ENCODE data around the gene XYLT1. TPM values are rescaled to one million over a fixed set of nuclear protein-coding genes. Genes with fewer than 3 reads are reported as not detected.

Gene XYLT1
- total RNA-seq, 1 experiment from 2014 or later = not detected

GRCh38 chr16:17375461-17376304, 95.1 kb downstream of the XYLT1 start:
- TF ChIP-seq EZH2phosphoT487 (IDR thresholded peaks at IDR 0.05; ENCODE audit: borderline replicate concordance, low read length) = no peak
- TF ChIP-seq, protein P1, sequence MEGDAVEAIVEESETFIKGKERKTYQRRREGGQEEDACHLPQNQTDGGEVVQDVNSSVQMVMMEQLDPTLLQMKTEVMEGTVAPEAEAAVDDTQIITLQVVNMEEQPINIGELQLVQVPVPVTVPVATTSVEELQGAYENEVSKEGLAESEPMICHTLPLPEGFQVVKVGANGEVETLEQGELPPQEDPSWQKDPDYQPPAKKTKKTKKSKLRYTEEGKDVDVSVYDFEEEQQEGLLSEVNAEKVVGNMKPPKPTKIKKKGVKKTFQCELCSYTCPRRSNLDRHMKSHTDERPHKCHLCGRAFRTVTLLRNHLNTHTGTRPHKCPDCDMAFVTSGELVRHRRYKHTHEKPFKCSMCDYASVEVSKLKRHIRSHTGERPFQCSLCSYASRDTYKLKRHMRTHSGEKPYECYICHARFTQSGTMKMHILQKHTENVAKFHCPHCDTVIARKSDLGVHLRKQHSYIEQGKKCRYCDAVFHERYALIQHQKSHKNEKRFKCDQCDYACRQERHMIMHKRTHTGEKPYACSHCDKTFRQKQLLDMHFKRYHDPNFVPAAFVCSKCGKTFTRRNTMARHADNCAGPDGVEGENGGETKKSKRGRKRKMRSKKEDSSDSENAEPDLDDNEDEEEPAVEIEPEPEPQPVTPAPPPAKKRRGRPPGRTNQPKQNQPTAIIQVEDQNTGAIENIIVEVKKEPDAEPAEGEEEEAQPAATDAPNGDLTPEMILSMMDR (conservative IDR thresholded peaks at IDR 0.05; ENCODE audit: low read depth, low read length) = no peak
- no peak for TF ChIP-seq EZH2 (IDR thresholded peaks at IDR 0.05; ENCODE audit: low read length, unreplicated experiment)
- POLR2A ChIA-PET (ENCODE audit: unreplicated experiment) = no interaction called here
- no peak overlapping the region for H3K4me3 ChIP-seq (ENCODE audit: low read length)
- no peak overlapping the region for H3K4me2 ChIP-seq (ENCODE audit: low read length)
- H3K27me3 ChIP-seq (ENCODE audit: low read length) = no peaks in the 10 kb centered on the region
- H3K36me3 ChIP-seq (ENCODE audit: low read depth, low read length) = no peaks in the 10 kb centered on the region
- no peaks in the 10 kb centered on the region for H3K4me1 ChIP-seq (ENCODE audit: insufficient read depth, low read length)
- no peak for ATAC-seq
- no peak for DNase-seq
- CTCF ChIA-PET = no interaction called here
- H4K20me1 ChIP-seq (ENCODE audit: low read length) = no peaks in the 10 kb centered on the region
- H3K79me2 ChIP-seq (ENCODE audit: low read length) = no peaks in the 10 kb centered on the region
- no peaks in the 10 kb centered on the region for H3K9me2 ChIP-seq (replicated peaks; ENCODE audit: low read length)
- no peaks in the 10 kb centered on the region for H3F3A ChIP-seq (ENCODE audit: low read length, unreplicated experiment)
- no peak overlapping the region for H2AFZ ChIP-seq (ENCODE audit: low read length)
- intact Hi-C loops (cut with micrococcal nuclease) = no loop called here
- H3K27ac ChIP-seq (ENCODE audit: low read length) = no peak overlapping the region
- no TSS peak for BruUV-seq (replicated peaks)
- H3K9ac ChIP-seq (ENCODE audit: low read length) = no peak overlapping the region
- no peaks in the 10 kb centered on the region for H3K9me3 ChIP-seq (ENCODE audit: low read length)

GRCh38 chr16:17374668-17375255, 96.0 kb downstream of the XYLT1 start:
- no peaks in the 10 kb centered on the region for H3K9me2 ChIP-seq (replicated peaks; ENCODE audit: low read length)
- intact Hi-C loops (cut with micrococcal nuclease) = no loop called here
- H3K4me2 ChIP-seq (ENCODE audit: low read length) = no peak overlapping the region
- ATAC-seq = no peak
- TF ChIP-seq, protein P1 (conservative IDR thresholded peaks at IDR 0.05; ENCODE audit: low read depth, low read length) = no peak
- TF ChIP-seq EZH2phosphoT487 (IDR thresholded peaks at IDR 0.05; ENCODE audit: borderline replicate concordance, low read length) = no peak
- no peak for TF ChIP-seq EZH2 (IDR thresholded peaks at IDR 0.05; ENCODE audit: low read length, unreplicated experiment)
- no peaks in the 10 kb centered on the region for H3K27me3 ChIP-seq (ENCODE audit: low read length)
- H3K4me1 ChIP-seq (ENCODE audit: insufficient read depth, low read length) = no peaks in the 10 kb centered on the region
- H3K36me3 ChIP-seq (ENCODE audit: low read depth, low read length) = no peaks in the 10 kb centered on the region
- ChIA-PET CTCF (no interaction called here), POLR2A (ENCODE audit: unreplicated experiment) (no interaction called here)
- no peak overlapping the region for H3K27ac ChIP-seq (ENCODE audit: low read length)
- no peaks in the 10 kb centered on the region for H3K9me3 ChIP-seq (ENCODE audit: low read length)
- H3F3A ChIP-seq (ENCODE audit: low read length, unreplicated experiment) = no peaks in the 10 kb centered on the region
- no peak overlapping the region for H3K9ac ChIP-seq (ENCODE audit: low read length)
- H4K20me1 ChIP-seq (ENCODE audit: low read length) = no peaks in the 10 kb centered on the region
- H3K4me3 ChIP-seq (ENCODE audit: low read length) = no peak overlapping the region
- H2AFZ ChIP-seq (ENCODE audit: low read length) = no peak overlapping the region
- no TSS peak for BruUV-seq (replicated peaks)
- DNase-seq = no peak
- H3K79me2 ChIP-seq (ENCODE audit: low read length) = no peaks in the 10 kb centered on the region

DNA sequence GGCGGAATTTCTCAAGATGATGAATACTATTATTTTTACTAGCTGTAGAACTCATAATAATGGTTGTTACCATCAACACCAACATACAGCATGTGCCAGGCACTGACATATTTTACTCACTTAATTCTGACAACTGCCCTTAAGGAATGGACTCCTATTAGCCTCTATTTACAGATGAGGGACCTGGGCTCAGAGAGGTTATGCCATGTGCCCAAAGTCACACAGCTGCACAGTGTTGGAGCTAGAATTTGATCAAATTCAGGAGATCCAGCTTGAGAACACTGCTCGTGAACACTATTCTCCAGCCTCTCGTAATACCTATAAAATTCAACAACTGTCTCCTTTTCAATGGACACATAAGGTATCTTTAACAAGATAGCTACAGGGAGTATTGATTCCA, 97.2 kb downstream of the XYLT1 start:
- no peaks in the 10 kb centered on the region for H3K36me3 ChIP-seq (ENCODE audit: low read depth, low read length)
- H3K9me2 ChIP-seq (replicated peaks; ENCODE audit: low read length) = no peaks in the 10 kb centered on the region
- H3K79me2 ChIP-seq (ENCODE audit: low read length) = no peaks in the 10 kb centered on the region
- ATAC-seq (no peak), DNase-seq (no peak)
- no peak overlapping the region for H3K4me3 ChIP-seq (ENCODE audit: low read length)
- H3K27me3 ChIP-seq (ENCODE audit: low read length) = no peaks in the 10 kb centered on the region
- TF ChIP-seq EZH2 (IDR thresholded peaks at IDR 0.05; ENCODE audit: low read length, unreplicated experiment) (no peak), EZH2phosphoT487 (IDR thresholded peaks at IDR 0.05; ENCODE audit: borderline replicate concordance, low read length) (no peak)
- TF ChIP-seq, protein P1 (conservative IDR thresholded peaks at IDR 0.05; ENCODE audit: low read depth, low read length) = no peak
- no peak overlapping the region for H2AFZ ChIP-seq (ENCODE audit: low read length)
- ChIA-PET POLR2A (ENCODE audit: unreplicated experiment) (no interaction called here), CTCF (no interaction called here)
- no TSS peak for BruUV-seq (replicated peaks)
- no peaks in the 10 kb centered on the region for H3F3A ChIP-seq (ENCODE audit: low read length, unreplicated experiment)
- H3K9me3 ChIP-seq (ENCODE audit: low read length) = no peaks in the 10 kb centered on the region
- intact Hi-C loops (cut with micrococcal nuclease) = no loop called here
- H3K4me1 ChIP-seq (ENCODE audit: insufficient read depth, low read length) = no peaks in the 10 kb centered on the region
- H4K20me1 ChIP-seq (ENCODE audit: low read length) = no peaks in the 10 kb centered on the region
- no peak overlapping the region for H3K9ac ChIP-seq (ENCODE audit: low read length)
- H3K4me2 ChIP-seq (ENCODE audit: low read length) = no peak overlapping the region
- H3K27ac ChIP-seq (ENCODE audit: low read length) = no peak overlapping the region
